Measurements from ENCODE around the gene STAC2.

DNA sequence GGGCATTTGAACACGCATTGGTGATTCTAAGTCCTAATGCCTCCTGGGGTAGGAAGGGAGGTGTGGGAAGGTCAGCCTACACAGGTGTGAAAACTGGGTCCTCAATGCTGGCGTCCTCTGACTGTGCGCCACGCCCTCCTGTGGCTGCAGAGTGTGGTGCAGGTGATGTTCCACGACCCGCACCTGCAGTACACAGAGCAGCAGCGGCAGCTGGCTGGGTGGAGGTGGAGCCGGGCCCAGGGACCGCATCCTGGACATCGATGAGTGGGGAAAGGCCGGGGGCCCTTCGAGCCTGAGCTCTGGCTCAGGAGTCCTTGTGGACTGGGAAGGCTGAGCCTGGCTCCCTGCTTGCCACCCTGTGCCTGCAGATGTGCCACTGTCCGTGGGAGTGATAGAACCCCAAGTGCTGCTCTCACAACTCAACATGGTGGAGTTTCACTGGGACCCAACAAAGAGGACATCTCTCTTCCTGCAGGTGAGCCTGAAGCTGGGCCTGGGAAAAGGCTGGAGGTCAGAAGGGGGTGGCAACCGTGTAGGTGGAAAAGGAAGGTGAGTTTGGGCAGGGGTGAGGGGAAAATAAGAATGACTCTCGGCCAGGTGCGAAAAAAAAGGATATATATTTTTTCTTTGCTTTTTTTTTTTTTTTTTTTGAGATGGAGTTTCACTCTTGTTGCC, 14.0 kb upstream of the STAC2 start:
- TF ChIP-seq, protein P1, sequence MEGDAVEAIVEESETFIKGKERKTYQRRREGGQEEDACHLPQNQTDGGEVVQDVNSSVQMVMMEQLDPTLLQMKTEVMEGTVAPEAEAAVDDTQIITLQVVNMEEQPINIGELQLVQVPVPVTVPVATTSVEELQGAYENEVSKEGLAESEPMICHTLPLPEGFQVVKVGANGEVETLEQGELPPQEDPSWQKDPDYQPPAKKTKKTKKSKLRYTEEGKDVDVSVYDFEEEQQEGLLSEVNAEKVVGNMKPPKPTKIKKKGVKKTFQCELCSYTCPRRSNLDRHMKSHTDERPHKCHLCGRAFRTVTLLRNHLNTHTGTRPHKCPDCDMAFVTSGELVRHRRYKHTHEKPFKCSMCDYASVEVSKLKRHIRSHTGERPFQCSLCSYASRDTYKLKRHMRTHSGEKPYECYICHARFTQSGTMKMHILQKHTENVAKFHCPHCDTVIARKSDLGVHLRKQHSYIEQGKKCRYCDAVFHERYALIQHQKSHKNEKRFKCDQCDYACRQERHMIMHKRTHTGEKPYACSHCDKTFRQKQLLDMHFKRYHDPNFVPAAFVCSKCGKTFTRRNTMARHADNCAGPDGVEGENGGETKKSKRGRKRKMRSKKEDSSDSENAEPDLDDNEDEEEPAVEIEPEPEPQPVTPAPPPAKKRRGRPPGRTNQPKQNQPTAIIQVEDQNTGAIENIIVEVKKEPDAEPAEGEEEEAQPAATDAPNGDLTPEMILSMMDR (IDR thresholded peaks at IDR 0.05) = peak in 1 of 3 experiments; percentile 25
- TF ChIP-seq POLR2A (IDR thresholded peaks at IDR 0.05) (no peak), POLR2AphosphoS5 (IDR thresholded peaks at IDR 0.05; ENCODE audit: insufficient read depth in 1 of 2, low read depth in 1 of 2) (no peak)

Measured in vagina (tissue), 2 donors.